A549 (cell line): Measurements from ENCODE around the gene PPP1R9B. TPM values are rescaled to one million over a fixed set of nuclear protein-coding genes. Genes with fewer than 3 reads are reported as not detected.

Experiments
- polyA plus RNA-seq, 4 experiments: library from polyadenylated mRNA; depleted of rRNA in 3 of 4; stranded (reverse); fragments of >200 nt; fragmentation: RNase III in 1 of 4; extraction: RNeasy Plus Mini Kit Qiagen cat#74134 plus additional on column Dnase treatment in 1 of 4; gene quantifications; 2 replicates in 3 of 4; 3 replicates in 1 of 4; pipeline ENCODE4 v1.2.3, GENCODE V29; 2011 to 2017

Gene PPP1R9B
- polyA plus RNA-seq, 2 of the 4 experiments (the other 2 are of a cell fraction), result 22.0 to 40.6 TPM

Other genes with a start within 250 kb of the PPP1R9B start
- gene DLX4, start 181.5 kb downstream of the PPP1R9B start, polyA plus RNA-seq (2011; rRNA removed), result 2.9 and 3.8 TPM in 2 replicates
- gene DLX4, start 181.5 kb downstream of the PPP1R9B start, polyA plus RNA-seq (2017; fragmentation: RNase III; extraction: RNeasy Plus Mini Kit Qiagen cat#74134 plus additional on column Dnase treatment), result 2.8 to 4.1 TPM (median 3.8 TPM) in 3 replicates
- gene DLX3, start 155.5 kb downstream of the PPP1R9B start, polyA plus RNA-seq (2011; rRNA removed), result 0.04 TPM in 1 of 2 replicates, not detected in the other
- 0.04 to 0.24 TPM (median 0.17 TPM) in 3 replicates for gene DLX3, start 155.5 kb downstream of the PPP1R9B start, polyA plus RNA-seq (2017; fragmentation: RNase III; extraction: RNeasy Plus Mini Kit Qiagen cat#74134 plus additional on column Dnase treatment)
- gene ITGA3, start 94.6 kb downstream of the PPP1R9B start, polyA plus RNA-seq (2011; rRNA removed), result 141 and 181 TPM in 2 replicates
- 248 to 268 TPM (median 256 TPM) in 3 replicates for gene ITGA3, start 94.6 kb downstream of the PPP1R9B start, polyA plus RNA-seq (2017; fragmentation: RNase III; extraction: RNeasy Plus Mini Kit Qiagen cat#74134 plus additional on column Dnase treatment)
- 28.5 and 34.4 TPM in 2 replicates for gene PDK2, start 55.3 kb downstream of the PPP1R9B start, polyA plus RNA-seq (2011; rRNA removed)
- 14.1 to 19.8 TPM (median 15.2 TPM) in 3 replicates for gene PDK2, start 55.3 kb downstream of the PPP1R9B start, polyA plus RNA-seq (2017; fragmentation: RNase III; extraction: RNeasy Plus Mini Kit Qiagen cat#74134 plus additional on column Dnase treatment)
- gene SAMD14, start 20.5 kb downstream of the PPP1R9B start, polyA plus RNA-seq (2011; rRNA removed), result 0.12 and 0.15 TPM in 2 replicates
- 0.42 to 0.75 TPM (median 0.74 TPM) in 3 replicates for gene SAMD14, start 20.5 kb downstream of the PPP1R9B start, polyA plus RNA-seq (2017; fragmentation: RNase III; extraction: RNeasy Plus Mini Kit Qiagen cat#74134 plus additional on column Dnase treatment)
- 0.44 and 0.90 TPM in 2 replicates for gene SGCA, start 15.3 kb upstream of the PPP1R9B start, polyA plus RNA-seq (2011; rRNA removed)
- gene SGCA, start 15.3 kb upstream of the PPP1R9B start, polyA plus RNA-seq (2017; fragmentation: RNase III; extraction: RNeasy Plus Mini Kit Qiagen cat#74134 plus additional on column Dnase treatment), result 1.5 to 3.4 TPM (median 1.9 TPM) in 3 replicates
- gene COL1A1, start 51.0 kb upstream of the PPP1R9B start, polyA plus RNA-seq (2011; rRNA removed), result 4.4 and 4.6 TPM in 2 replicates
- 18.1 to 34.3 TPM (median 31.6 TPM) in 3 replicates for gene COL1A1, start 51.0 kb upstream of the PPP1R9B start, polyA plus RNA-seq (2017; fragmentation: RNase III; extraction: RNeasy Plus Mini Kit Qiagen cat#74134 plus additional on column Dnase treatment)
- 10.3 and 11.9 TPM in 2 replicates for gene TMEM92, start 123.8 kb upstream of the PPP1R9B start, polyA plus RNA-seq (2011; rRNA removed)
- gene TMEM92, start 123.8 kb upstream of the PPP1R9B start, polyA plus RNA-seq (2017; fragmentation: RNase III; extraction: RNeasy Plus Mini Kit Qiagen cat#74134 plus additional on column Dnase treatment), result 22.7 to 27.5 TPM (median 25.1 TPM) in 3 replicates
- 9.7 and 10.5 TPM in 2 replicates for gene XYLT2, start 195.4 kb upstream of the PPP1R9B start, polyA plus RNA-seq (2011; rRNA removed)
- gene XYLT2, start 195.4 kb upstream of the PPP1R9B start, polyA plus RNA-seq (2017; fragmentation: RNase III; extraction: RNeasy Plus Mini Kit Qiagen cat#74134 plus additional on column Dnase treatment), result 13.7 to 15.9 TPM (median 15.8 TPM) in 3 replicates
- 149 and 173 TPM in 2 replicates for gene MRPL27, start 222.5 kb upstream of the PPP1R9B start, polyA plus RNA-seq (2011; rRNA removed)
- gene MRPL27, start 222.5 kb upstream of the PPP1R9B start, polyA plus RNA-seq (2017; fragmentation: RNase III; extraction: RNeasy Plus Mini Kit Qiagen cat#74134 plus additional on column Dnase treatment), result 155 to 170 TPM (median 156 TPM) in 3 replicates
- gene EME1, start 222.6 kb upstream of the PPP1R9B start, polyA plus RNA-seq (2011; rRNA removed), result 26.3 and 29.9 TPM in 2 replicates
- 21.9 to 24.3 TPM (median 23.9 TPM) in 3 replicates for gene EME1, start 222.6 kb upstream of the PPP1R9B start, polyA plus RNA-seq (2017; fragmentation: RNase III; extraction: RNeasy Plus Mini Kit Qiagen cat#74134 plus additional on column Dnase treatment)
- 228 and 237 TPM in 2 replicates for gene LRRC59, start 246.8 kb upstream of the PPP1R9B start, polyA plus RNA-seq (2011; rRNA removed)
- gene LRRC59, start 246.8 kb upstream of the PPP1R9B start, polyA plus RNA-seq (2017; fragmentation: RNase III; extraction: RNeasy Plus Mini Kit Qiagen cat#74134 plus additional on column Dnase treatment), result 200 to 226 TPM (median 209 TPM) in 3 replicates